NCI-H748 treated with DMSO at 0.1 percent for 48 hours (cell line): Measurements from ENCODE around the gene MYO10.
"Not testable (repeated sequence)": the region's sequence is repeated elsewhere in the genome, so short reads cannot be mapped to it uniquely, and the experiment has no call there.

Source experiments
- DNase-seq: peaks from one replicate; lab custom pipeline; 2025; lab: John Stamatoyannopoulos, UW

Gene MYO10

GRCh38 chr5:16886793-16887345, 49.2 kb downstream of the MYO10 start:
- DNase-seq = no peak

GRCh38 chr5:16886366-16886736, 49.7 kb downstream of the MYO10 start:
- no peak for DNase-seq

DNA sequence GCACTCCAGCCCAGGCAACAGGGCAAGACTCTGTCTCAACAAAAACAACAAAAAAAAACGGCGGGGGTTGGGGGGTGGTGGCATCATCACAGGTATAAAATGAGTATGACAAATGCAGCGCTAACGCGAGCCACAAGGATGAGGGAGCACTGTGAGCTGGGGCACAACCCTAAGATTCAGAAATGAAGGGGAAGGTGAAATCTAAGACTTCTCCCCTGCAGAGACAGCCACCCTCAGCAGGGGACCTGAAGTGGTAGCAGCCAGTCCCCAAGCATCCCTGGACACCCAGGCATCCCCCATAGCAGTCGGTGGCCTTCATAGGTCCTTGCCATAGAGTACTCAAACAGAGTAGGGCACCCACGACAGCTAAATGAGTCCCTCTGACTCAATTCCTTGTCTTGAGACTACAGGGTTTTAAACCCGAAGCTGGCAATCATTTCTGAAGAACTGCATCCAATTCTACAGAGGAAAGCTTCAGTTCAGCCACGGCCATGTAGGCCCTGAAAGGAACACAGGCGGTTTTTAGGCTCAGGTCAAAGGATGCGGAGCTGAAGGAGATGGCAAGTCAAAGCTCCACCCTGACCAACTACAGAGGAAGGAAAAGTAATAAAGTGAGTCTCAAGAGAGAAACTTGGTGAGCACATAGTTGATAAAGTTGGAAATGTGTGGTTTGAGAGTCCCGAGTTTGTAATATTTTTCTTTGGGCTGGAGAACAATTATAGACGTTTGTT, 50.3 kb downstream of the MYO10 start:
- no peak for DNase-seq

- no peak for DNase-seq
Measured at GRCh38 chr5:16884595-16884994, 51.5 kb downstream of the MYO10 start.

DNA sequence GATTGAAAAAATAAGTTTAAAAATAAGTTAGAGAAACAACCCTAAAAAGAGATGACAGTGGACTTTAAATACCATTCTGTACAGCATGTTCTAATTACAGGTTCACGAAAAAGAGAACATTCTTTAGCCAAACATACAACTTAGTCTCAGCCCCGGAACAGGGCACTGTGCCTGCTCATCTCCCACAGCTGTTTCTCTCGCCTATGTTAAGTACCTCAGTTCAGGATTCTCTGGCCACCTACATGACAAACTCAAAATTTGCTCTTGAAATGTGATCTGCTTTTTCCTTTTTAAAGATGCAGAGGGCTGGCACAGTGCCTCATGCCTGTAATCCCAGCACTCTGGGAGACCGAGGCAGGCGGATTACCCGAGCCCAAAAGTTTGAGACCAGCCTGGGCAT, 52.3 kb downstream of the MYO10 start:
- no peak for DNase-seq

DNA sequence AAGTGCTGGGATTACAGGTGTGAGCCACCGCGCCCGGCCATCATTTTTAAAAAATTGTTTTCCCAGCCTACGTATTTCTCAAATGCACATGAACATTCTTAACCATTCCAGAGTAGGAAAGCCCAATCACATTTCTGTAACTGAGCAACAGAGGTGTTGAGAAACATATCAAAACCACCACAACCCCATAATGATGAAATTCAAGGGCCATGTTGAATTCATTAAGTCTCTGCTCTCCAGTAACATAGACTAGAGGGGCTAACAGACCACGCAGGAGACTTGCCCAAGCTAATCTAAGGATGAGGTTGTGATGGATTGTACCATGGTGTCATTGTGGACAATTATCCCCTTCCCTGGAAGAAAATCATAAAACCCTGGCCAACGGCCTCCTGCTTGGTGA, 52.9 kb downstream of the MYO10 start:
- DNase-seq = no peak

- peak; percentile 85 for DNase-seq
Measured at GRCh38 chr5:16881251-16881650, 54.8 kb downstream of the MYO10 start.

- no peak for DNase-seq
Measured at GRCh38 chr5:16880547-16880946, 55.5 kb downstream of the MYO10 start.

DNA sequence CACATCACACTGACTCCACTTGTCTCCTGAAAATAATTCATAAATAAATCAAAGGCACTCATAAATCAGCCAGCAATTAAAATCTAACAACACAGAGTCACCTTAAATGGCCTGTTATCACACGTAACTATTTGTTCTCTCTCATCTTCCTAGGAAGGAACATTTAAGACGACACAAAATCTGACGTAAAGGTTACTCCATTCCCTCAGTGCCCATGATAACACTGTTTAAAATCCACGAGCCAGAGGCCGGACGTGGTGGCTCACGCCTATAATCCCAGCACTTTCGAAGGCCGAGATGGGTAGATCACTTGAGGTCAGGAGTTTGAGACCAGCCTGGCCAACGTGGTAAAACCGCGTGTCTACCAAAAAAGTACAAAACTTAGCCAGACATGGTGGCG, 56.4 kb downstream of the MYO10 start:
- no peak for DNase-seq

DNA sequence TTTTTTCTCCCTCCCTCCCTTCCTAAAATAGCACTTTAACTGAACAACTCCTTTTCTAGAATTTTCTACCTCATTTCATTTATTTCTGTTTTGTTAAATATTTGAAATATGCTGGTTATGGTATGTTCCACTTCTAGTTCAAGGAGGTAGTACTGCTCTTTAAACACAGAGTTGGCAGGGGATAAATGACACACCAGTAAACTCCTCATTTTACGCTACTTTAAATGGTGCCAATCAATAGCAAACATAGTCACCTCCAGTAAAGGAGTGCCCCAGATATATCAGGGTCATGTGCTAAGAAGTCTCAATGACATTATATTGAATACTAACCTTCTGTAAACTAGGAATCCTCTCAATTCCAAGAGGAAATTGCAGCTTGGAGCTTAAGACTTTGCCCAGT, 56.9 kb downstream of the MYO10 start:
- DNase-seq = no peak

- DNase-seq = no peak
Measured at GRCh38 chr5:16877267-16877935, 58.7 kb downstream of the MYO10 start.

- not testable (repeated sequence) for DNase-seq
Measured at GRCh38 chr5:16874424-16874823, 61.7 kb downstream of the MYO10 start.

GRCh38 chr5:16871746-16872339, 64.2 kb downstream of the MYO10 start:
- no peak for DNase-seq

GRCh38 chr5:16870878-16871277, 65.2 kb downstream of the MYO10 start:
- no peak for DNase-seq

DNA sequence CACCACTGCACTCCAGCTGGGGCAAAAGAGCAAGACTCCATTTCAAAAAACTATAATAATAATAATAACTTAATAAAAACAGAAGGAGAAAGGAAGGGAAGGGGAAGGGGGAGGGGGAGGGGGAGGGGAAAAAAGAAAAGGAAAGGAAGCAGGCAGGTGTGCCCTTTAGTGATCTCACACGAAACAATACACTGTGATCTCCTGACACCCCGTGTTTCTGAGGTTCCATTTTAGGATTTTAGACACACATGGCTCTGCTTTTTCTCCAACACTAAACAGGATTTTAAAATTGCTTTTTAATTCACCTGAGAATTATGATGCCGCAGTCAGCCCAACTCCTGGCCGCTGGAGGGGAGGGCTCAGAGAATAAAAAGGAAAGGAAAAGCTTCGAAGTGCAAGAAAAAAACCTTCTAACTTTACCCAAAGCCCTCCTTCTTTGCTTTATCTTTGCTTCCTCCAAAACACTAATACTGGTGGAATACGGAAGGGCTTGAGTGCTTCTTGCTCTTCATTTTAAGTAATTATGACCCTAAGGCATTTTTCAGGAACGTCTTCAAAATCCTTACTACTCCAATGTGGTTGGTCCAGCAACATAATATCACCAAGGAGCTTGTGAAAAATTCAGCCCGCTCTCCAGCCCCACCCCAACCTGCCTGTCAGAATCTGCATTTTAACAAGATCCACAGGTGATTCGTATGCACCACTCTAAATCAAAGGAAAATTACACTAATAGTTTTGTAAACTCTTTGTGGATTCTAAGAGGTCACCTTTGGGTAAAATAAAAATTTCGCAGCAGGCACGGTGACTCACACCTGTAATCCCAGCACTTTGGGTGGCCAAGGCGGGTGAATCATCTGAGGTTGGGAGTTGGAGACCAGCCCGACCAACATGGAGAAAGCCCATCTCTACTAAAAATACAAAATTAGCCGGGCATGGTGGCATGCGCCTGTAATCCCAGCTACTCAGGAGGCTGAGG, 66.0 kb downstream of the MYO10 start:
- no peak for DNase-seq

DNA sequence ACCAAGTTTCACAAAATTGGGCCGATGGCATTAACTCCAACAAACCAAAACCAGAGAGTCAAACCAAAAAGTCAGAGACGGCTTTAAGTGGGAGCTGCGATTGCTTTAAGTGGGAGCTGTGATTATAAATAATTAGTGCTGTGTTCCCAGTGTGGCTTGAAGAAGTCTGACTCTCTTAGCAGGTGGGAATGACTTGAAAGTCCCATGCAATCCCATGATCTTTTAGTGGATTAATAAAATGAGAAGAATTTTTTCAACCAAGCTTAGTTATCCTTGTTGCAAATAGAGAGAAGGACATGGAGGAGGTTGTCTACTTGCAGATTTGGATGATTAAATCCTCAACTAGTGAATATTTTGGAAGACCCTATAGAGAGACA, 68.5 kb downstream of the MYO10 start:
- DNase-seq = no peak

DNA sequence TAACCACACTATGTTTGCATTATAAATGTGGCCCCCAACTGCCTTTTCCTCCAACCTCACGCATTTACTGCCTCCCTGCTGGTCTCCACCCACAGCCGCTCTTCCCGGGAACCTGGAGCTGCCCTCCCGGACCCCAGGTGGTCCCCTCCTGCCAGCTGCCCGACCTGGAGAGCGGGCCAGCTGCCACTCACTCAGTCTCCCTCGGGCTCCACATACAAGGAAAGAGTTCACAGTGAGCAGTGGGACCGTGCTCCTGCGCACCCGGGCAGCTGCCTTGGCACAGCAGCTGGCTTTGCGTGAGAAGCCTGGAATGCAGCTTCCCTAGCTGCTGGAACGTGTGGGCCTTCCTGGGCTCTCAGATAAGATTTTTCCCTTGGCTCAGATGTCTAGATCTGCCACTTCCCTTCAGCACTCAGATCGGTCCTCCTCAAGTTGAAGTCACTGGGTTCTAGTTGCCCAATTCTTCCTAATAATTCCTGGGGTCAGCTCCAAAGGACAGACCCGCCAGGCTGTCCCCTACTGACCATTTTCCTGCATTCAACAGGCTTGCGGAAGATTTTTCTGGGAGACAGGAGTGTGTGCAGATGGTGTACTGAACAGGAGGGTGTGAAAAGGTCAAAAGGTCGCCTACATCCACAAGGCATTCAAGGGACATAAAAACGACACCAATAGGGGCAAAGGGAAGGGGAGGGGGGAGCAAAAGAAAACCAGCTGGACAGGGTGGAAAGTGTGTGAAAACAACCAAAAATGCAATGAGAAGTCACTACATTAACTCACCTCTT, 69.1 kb downstream of the MYO10 start:
- no peak for DNase-seq

- DNase-seq = no peak
Measured at GRCh38 chr5:16866273-16866672, 69.8 kb downstream of the MYO10 start.

GRCh38 chr5:16865151-16865550, 70.9 kb downstream of the MYO10 start:
- DNase-seq = no peak

DNA sequence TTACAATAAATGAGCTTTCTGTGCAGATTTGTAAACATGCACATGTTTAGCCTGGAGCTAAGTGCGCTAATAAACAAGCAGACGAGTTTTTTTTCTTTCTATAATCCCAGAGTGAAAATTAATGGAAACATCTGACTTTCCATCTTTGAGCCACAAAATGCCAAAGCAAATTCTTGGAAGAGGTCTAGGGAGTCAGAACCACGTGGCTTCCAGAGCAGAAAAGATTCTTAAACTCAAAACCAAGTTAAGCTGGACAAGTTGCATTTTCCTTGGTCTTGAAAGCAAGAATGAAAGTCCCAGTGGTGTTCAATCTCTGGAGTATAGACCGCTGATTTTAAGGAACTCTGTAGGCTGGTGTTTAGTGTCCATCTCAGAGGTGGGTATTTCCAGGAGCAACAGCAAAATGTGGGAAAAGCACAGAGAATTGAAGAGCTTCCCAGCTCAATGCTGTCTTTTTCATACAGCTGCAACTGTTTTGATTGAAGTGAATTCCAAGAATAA, 71.4 kb downstream of the MYO10 start:
- no peak for DNase-seq

- no peak for DNase-seq
Measured at GRCh38 chr5:16863469-16863946, 72.6 kb downstream of the MYO10 start.
